Muscle of arm (tissue), 12 donors: ENCODE results near the gene FAM174C. TPM values are rescaled to one million over a fixed set of nuclear protein-coding genes. Genes with fewer than 3 reads are reported as not detected.
"Not testable (repeated sequence)": the region's sequence is repeated elsewhere in the genome, so short reads cannot be mapped to it uniquely, and the experiment has no call there.

Source experiments
- DNase-seq: peaks from one replicate; pipeline ENCODE4 v3.0.0-alpha.2; 2013
- polyA plus RNA-seq, 12 donors: library from polyadenylated mRNA; unstranded; fragments of 120-200 nt; gene quantifications; one replicate each; pipeline ENCODE4 v1.2.1, GENCODE V29; 2013; ENCODE audit not compliant: insufficient read length in 12 of 12

FAM174C gene
- polyA plus RNA-seq, 12 donors: 9.4 to 17.0 (median 12.6) TPM; not detected in 2

GRCh38 chr19:1235625-1236538 lies 39.4 kb upstream of the FAM174C start:
- DNase-seq: no peak

- DNase-seq: no peak
Observed at GRCh38 chr19:1236576-1236975, 38.8 kb upstream of the FAM174C start.

GRCh38 chr19:1237027-1237659 lies 38.2 kb upstream of the FAM174C start:
- no peak for DNase-seq

GRCh38 chr19:1237754-1238368 lies 37.5 kb upstream of the FAM174C start, which contains the start of gene CBARP:
Gene CBARP, minus strand, starts transcription at chr19:1238005. Its CDS starts 1,905 bp downstream, at chr19:1236100.
- no peak for DNase-seq

- DNase-seq: no peak
Observed at GRCh38 chr19:1238369-1239303, 36.7 kb upstream of the FAM174C start.

- no peak for DNase-seq
Observed at GRCh38 chr19:1239420-1239795, 35.9 kb upstream of the FAM174C start.

GRCh38 chr19:1239796-1240737 lies 35.3 kb upstream of the FAM174C start:
- peak; percentile 89 for DNase-seq

GRCh38 chr19:1240925-1241324 lies 34.4 kb upstream of the FAM174C start:
- no peak for DNase-seq

GRCh38 chr19:1241417-1242095 lies 33.8 kb upstream of the FAM174C start, which contains the start of gene ATP5F1D:
Gene ATP5F1D, plus strand, starts transcription at chr19:1241751. Its CDS starts 100 bp downstream, at chr19:1241851.
- DNase-seq: peak; percentile 95

GRCh38 chr19:1243768-1244692 lies 31.3 kb upstream of the FAM174C start:
- peak; percentile 81 for DNase-seq

GRCh38 chr19:1244693-1245451 lies 30.5 kb upstream of the FAM174C start:
- no peak for DNase-seq

- DNase-seq: no peak
Observed at GRCh38 chr19:1245494-1246264, 29.7 kb upstream of the FAM174C start.

GRCh38 chr19:1246265-1247087 lies 28.9 kb upstream of the FAM174C start:
- DNase-seq: not testable (repeated sequence)

- no peak for DNase-seq
Observed at GRCh38 chr19:1247748-1248138, 27.6 kb upstream of the FAM174C start.

GRCh38 chr19:1248139-1248785 lies 27.1 kb upstream of the FAM174C start, which contains the start of gene MIDN:
Gene MIDN, plus strand, starts transcription at chr19:1248583. Its CDS starts 1,714 bp downstream, at chr19:1250297.
- DNase-seq: peak; percentile 89
